ENCODE data around the gene PRM2.

GRCh38 chr16:11245988-11246387 is 30.3 kb downstream of the PRM2 start:
- TF ChIP-seq SUZ12 (IDR thresholded peaks at IDR 0.05; ENCODE audit: extremely low read depth, insufficient read depth, insufficient read length) (no peak), ZNF274 (IDR thresholded peaks at IDR 0.05; ENCODE audit: low read depth, low read length) (no peak)
